Measurements from ENCODE around the gene CHST15. TPM values are rescaled to one million over a fixed set of nuclear protein-coding genes. Genes with fewer than 3 reads are reported as not detected.

The CHST15 gene
- total and polyA plus RNA-seq, 2 of the 8 experiments (the other 6 are each of a cell fraction or from before 2014, with no cell fraction given): 8.8 to 9.1 TPM

DNA sequence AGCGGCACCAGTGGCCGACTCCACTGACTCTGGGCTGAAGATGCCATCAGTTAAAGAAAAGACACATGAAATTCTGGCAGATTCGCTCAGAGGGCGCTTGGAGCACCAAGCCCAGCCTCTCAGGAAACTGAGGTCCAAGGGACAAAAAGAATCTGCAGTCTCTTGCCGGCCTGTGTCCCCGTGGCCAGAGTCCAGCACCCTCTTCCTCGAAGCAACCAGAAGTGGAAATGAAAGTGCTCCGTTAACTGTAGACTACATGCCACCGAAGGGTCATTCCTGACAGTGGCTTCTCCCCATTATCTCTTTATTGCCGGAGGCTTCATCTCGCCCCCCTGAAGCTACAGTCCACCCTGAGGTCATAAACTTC is 1.0 kb upstream of the CHST15 start:
- H3K27ac ChIP-seq (ENCODE audit: low read depth, low read length): no peak overlapping the region
- ChIA-PET CTCF (ENCODE audit: partially characterized antibody) (interaction anchor here (0.6 to 1.5 kb wide), 3 partner anchors 8 to 125 kb away, joined by 3 to 4 read pairs (median 3); no protein-coding TSS in a partner anchor), POLR2A (ENCODE audit: partially characterized antibody) (interaction anchor here (2.0 kb wide), 1 partner anchor 10 kb away, joined by 5 read pairs; no protein-coding TSS in a partner anchor)
- 59% methylated on average over 11 of the region's 11 CpGs; no CpG with 5 or more reads in 1 of the 2 experiments for WGBS, 2 experiments (ENCODE audit: extremely low coverage in 1 of 2, insufficient coverage in 1 of 2, insufficient read length in 1 of 2, insufficient replicate concordance in 2 of 2, low coverage in 1 of 2, low lambda C conversion rate in 2 of 2, missing lambda C conversion rate in 1 of 2)
- peak overlapping the region; percentile 65 to 94 for H3K4me2 ChIP-seq (ENCODE audit: insufficient read depth in 1 of 2, low read depth in 2 of 2, low read length in 2 of 2)
- H2AK5ac ChIP-seq (ENCODE audit: low read depth, low read length): no peak overlapping the region
- peak overlapping the region; percentile 28; the same call in 1 of the 2 replicates for H4K8ac ChIP-seq (ENCODE audit: extremely low read depth, insufficient read depth, low read length)
- H3K27me3 ChIP-seq (replicated peaks in 1 of 4; ENCODE audit: control insufficient read depth in 3 of 4, extremely low read depth in 1 of 4, insufficient read depth in 3 of 4, low read length in 3 of 4): peaks cover 4 to 45% (median 29%) of the 10 kb centered on the region in 4 experiments
- H3K4ac ChIP-seq (replicated peaks; ENCODE audit: insufficient read length, low read depth, low read length): no peak overlapping the region
- H4K20me1 ChIP-seq (replicated peaks in 1 of 2; ENCODE audit: control insufficient read depth in 1 of 2, insufficient read depth in 2 of 2, low read length in 2 of 2): peaks cover 3 to 10% of the 10 kb centered on the region in 2 experiments
- H3K36me3 ChIP-seq (ENCODE audit: control insufficient read depth in 2 of 4, insufficient read depth in 4 of 4, low read length in 3 of 4): no peaks in the 10 kb centered on the region
- H2BK20ac ChIP-seq (ENCODE audit: low read length): no peak overlapping the region; the same call in 1 of the 2 replicates
- H4K91ac ChIP-seq (replicated peaks; ENCODE audit: insufficient read length, low read length): no peak overlapping the region
- no peaks in the 10 kb centered on the region for H3K79me1 ChIP-seq (ENCODE audit: low read depth, low read length)
- H3K23me2 ChIP-seq (ENCODE audit: low read depth, low read length): peaks cover 17% of the 10 kb centered on the region; the same call in 1 of the 2 replicates
- H3K56ac ChIP-seq (replicated peaks; ENCODE audit: insufficient read length, low read depth, low read length): no peak overlapping the region
- H2BK120ac ChIP-seq (replicated peaks; ENCODE audit: low read depth, low read length): no peak overlapping the region
- FAIRE-seq (no peak), DNase-seq (ENCODE audit: low read depth in 1 of 2, low spot score in 2 of 2) (no peak)
- H2BK5ac ChIP-seq (ENCODE audit: low read depth, low read length): no peak overlapping the region
- H3K9ac ChIP-seq (replicated peaks in 1 of 4; ENCODE audit: extremely low read depth in 1 of 4, low read depth in 3 of 4, low read length in 3 of 4): no peak overlapping the region
- no peaks in the 10 kb centered on the region for H3K9me3 ChIP-seq (ENCODE audit: insufficient read depth in 2 of 2, low read depth in 1 of 2, low read length in 1 of 2)
- H3K4me1 ChIP-seq (replicated peaks in 1 of 4; ENCODE audit: control insufficient read depth in 3 of 4, insufficient read depth in 4 of 4, low read length in 3 of 4): peaks cover 3 to 5% (median 3%) of the 10 kb centered on the region in 4 experiments; a peak in 5 of 7 replicates
- H4K5ac ChIP-seq (ENCODE audit: insufficient read length, low read depth, low read length): no peak overlapping the region
- H3K18ac ChIP-seq (ENCODE audit: extremely low read depth, low read length): no peak overlapping the region
- no peak overlapping the region for H3K23ac ChIP-seq (ENCODE audit: insufficient read length)
- no peak overlapping the region for H2BK12ac ChIP-seq (ENCODE audit: low read depth, low read length)
- H2AFZ ChIP-seq (ENCODE audit: low read length): no peak overlapping the region
- peak overlapping the region in 2 of 4 experiments; percentile 5 to 74; a peak in 2 of 8 replicates for H3K4me3 ChIP-seq (ENCODE audit: extremely low read depth in 1 of 4, insufficient read depth in 2 of 4, low read depth in 3 of 4, low read length in 4 of 4)
- no peak overlapping the region for H3K14ac ChIP-seq (ENCODE audit: insufficient read length)
- peak overlapping the region; percentile 12 for H2BK15ac ChIP-seq (ENCODE audit: low read length)
- no peak for TF ChIP-seq CEBPB (IDR thresholded peaks at IDR 0.05; ENCODE audit: low read depth, low read length)
- TF ChIP-seq KDM4A (IDR thresholded peaks at IDR 0.05; ENCODE audit: low read depth, low read length, severe bottlenecking): no peak
- TF ChIP-seq SP1 (IDR thresholded peaks at IDR 0.05; ENCODE audit: low read depth, low read length): no peak
- TF ChIP-seq POLR2A (IDR thresholded peaks at IDR 0.05; ENCODE audit: control extremely low read depth in 1 of 2, low read depth in 2 of 2, low read length in 2 of 2): no peak
- TF ChIP-seq, protein P1, sequence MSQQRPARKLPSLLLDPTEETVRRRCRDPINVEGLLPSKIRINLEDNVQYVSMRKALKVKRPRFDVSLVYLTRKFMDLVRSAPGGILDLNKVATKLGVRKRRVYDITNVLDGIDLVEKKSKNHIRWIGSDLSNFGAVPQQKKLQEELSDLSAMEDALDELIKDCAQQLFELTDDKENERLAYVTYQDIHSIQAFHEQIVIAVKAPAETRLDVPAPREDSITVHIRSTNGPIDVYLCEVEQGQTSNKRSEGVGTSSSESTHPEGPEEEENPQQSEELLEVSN (IDR thresholded peaks at IDR 0.05): no peak
- no peak for TF ChIP-seq TAF1 (IDR thresholded peaks at IDR 0.05; ENCODE audit: low read depth, low read length)
- TF ChIP-seq RNF2 (IDR thresholded peaks at IDR 0.05; ENCODE audit: borderline replicate concordance, low read depth, low read length, missing control alignments, poor library complexity, severe bottlenecking): no peak
- TF ChIP-seq CHD2 (IDR thresholded peaks at IDR 0.05; ENCODE audit: low read length): no peak
- TF ChIP-seq SRF (IDR thresholded peaks at IDR 0.05; ENCODE audit: low read depth, low read length): no peak
- TF ChIP-seq EGR1 (IDR thresholded peaks at IDR 0.05; ENCODE audit: borderline replicate concordance, low read depth, low read length): no peak
- no peak for TF ChIP-seq CTBP2 (IDR thresholded peaks at IDR 0.05; ENCODE audit: borderline replicate concordance, insufficient read depth, insufficient read length, low read length)
- no peak for TF ChIP-seq SIX5 (IDR thresholded peaks at IDR 0.05; ENCODE audit: low read depth, low read length)
- peaks cover 0 to 13% of the 10 kb centered on the region in 2 experiments; a peak in 1 of 4 replicates for H3K79me2 ChIP-seq (ENCODE audit: control insufficient read depth in 1 of 2, insufficient read depth in 2 of 2, low read length in 2 of 2)
